Mucosa of descending colon (tissue), 3 donors: Measurements from ENCODE around the gene PRPF39. TPM values are rescaled to one million over a fixed set of nuclear protein-coding genes. Genes with fewer than 3 reads are reported as not detected.
A peak's percentile ranks its signal among the peaks of the same experiment; 100 is the strongest.

ENCODE experiments used
- ATAC-seq: fragments of 200-7000 bp; cut with Tn5 transposase; one replicate; pipeline ENCODE4 v1.9.1; 2020; ENCODE audit warnings: mild to moderate bottlenecking, moderate library complexity
- DNase-seq, 3 donors: peaks; one replicate each; pipeline ENCODE4 v3.0.0-alpha.2; 2020
- H3K36me3 ChIP-seq: fragments of 200-600 bp; one replicate; pipeline ENCODE4 v1.8.0; 2021; ENCODE audit warnings: low read depth, mild to moderate bottlenecking
- H3K4me1 ChIP-seq: fragments of 200-600 bp; one replicate; pipeline ENCODE4 v1.8.0; 2021; ENCODE audit warnings: low read depth, mild to moderate bottlenecking
- H3K4me3 ChIP-seq: fragments of 200-600 bp; one replicate; pipeline ENCODE4 v1.8.0; 2021; ENCODE audit warnings: mild to moderate bottlenecking
- H3K9me3 ChIP-seq: fragments of 200-600 bp; one replicate; pipeline ENCODE4 v1.8.0; 2021; ENCODE audit warnings: mild to moderate bottlenecking
- intact Hi-C, 2 donors: fragments of 100-400 bp; cut with DNase I in 1 of 2; cut with micrococcal nuclease in 1 of 2; formaldehyde crosslinking; loops; one replicate each; pipeline versions ENCODE4 v1.11.0 to v1.11.1; 2022; cut with DNase I, micrococcal nuclease
- total RNA-seq, 3 donors: library from RNA; stranded (reverse); fragmentation: NEBNext Ultra II Directional in 2 of 3; extraction: Animal tissue kit (Norgen Biotek cat#: 25700) in 2 of 3; gene quantifications; one replicate each; pipeline versions ENCODE4 v1.2.1 to v1.2.4, GENCODE V29; 2021 to 2023
- TF ChIP-seq, protein P1 (sequence below): fragments of 200-600 bp; IDR thresholded peaks from one replicate; pipeline ENCODE4 v1.8.0; 2022; ENCODE audit warnings: antibody characterized with exemption, mild to moderate bottlenecking
- donor health status: DM: no; HTN: no; CAD: no; lungs with moderate emphysema.
- donor health status: DM: no; HTN: no; CAD: no.
- donor health status: DM: no; HTN: yes; CAD: no.

PRPF39 gene
- total RNA-seq, 3 donors from 2014 or later: 25.9 to 38.4 (median 35.4) TPM

GRCh38 chr14:45082420-45082819, 1.5 kb upstream of the PRPF39 start:
- H3K36me3 ChIP-seq: no peaks in the 10 kb centered on the region
- no peak overlapping the region for H3K4me3 ChIP-seq
- TF ChIP-seq, protein P1, sequence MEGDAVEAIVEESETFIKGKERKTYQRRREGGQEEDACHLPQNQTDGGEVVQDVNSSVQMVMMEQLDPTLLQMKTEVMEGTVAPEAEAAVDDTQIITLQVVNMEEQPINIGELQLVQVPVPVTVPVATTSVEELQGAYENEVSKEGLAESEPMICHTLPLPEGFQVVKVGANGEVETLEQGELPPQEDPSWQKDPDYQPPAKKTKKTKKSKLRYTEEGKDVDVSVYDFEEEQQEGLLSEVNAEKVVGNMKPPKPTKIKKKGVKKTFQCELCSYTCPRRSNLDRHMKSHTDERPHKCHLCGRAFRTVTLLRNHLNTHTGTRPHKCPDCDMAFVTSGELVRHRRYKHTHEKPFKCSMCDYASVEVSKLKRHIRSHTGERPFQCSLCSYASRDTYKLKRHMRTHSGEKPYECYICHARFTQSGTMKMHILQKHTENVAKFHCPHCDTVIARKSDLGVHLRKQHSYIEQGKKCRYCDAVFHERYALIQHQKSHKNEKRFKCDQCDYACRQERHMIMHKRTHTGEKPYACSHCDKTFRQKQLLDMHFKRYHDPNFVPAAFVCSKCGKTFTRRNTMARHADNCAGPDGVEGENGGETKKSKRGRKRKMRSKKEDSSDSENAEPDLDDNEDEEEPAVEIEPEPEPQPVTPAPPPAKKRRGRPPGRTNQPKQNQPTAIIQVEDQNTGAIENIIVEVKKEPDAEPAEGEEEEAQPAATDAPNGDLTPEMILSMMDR: no peak
- H3K9me3 ChIP-seq: no peaks in the 10 kb centered on the region
- peaks cover 14% of the 10 kb centered on the region for H3K4me1 ChIP-seq
- intact Hi-C loops: no loop called here
- DNase-seq (no peak), ATAC-seq (no peak)

- TF ChIP-seq, protein P1: no peak
- DNase-seq (no peak), ATAC-seq (no peak)
- H3K9me3 ChIP-seq: no peaks in the 10 kb centered on the region
- H3K4me3 ChIP-seq: peak overlapping the region; percentile 22
- H3K36me3 ChIP-seq: no peaks in the 10 kb centered on the region
- intact Hi-C loops: no loop called here
- peaks cover 22% of the 10 kb centered on the region for H3K4me1 ChIP-seq
Observed at GRCh38 chr14:45083617-45083975, 320 bp upstream of the PRPF39 start.

GRCh38 chr14:45084946-45085346, 1.0 kb downstream of the PRPF39 start:
- no peaks in the 10 kb centered on the region for H3K36me3 ChIP-seq

GRCh38 chr14:45089813-45090212, 5.9 kb downstream of the PRPF39 start:
- DNase-seq (no peak), ATAC-seq (peak; percentile 55)
- Histone ChIP-seq H3K36me3 (no peaks in the 10 kb centered on the region), H3K9me3 (no peaks in the 10 kb centered on the region), H3K4me3 (no peak overlapping the region), H3K4me1 (peaks cover 27% of the 10 kb centered on the region)
- intact Hi-C loops: no loop called here
- TF ChIP-seq, protein P1: no peak

More at GRCh38 chr14:45084946-45085346, 1.0 kb downstream of the PRPF39 start:
- ATAC-seq (no peak), DNase-seq (no peak)
- H3K4me3 ChIP-seq: peak overlapping the region; percentile 22
- intact Hi-C loops: no loop called here
- H3K4me1 ChIP-seq: peaks cover 31% of the 10 kb centered on the region
- no peaks in the 10 kb centered on the region for H3K9me3 ChIP-seq
- TF ChIP-seq, protein P1: no peak

DNA sequence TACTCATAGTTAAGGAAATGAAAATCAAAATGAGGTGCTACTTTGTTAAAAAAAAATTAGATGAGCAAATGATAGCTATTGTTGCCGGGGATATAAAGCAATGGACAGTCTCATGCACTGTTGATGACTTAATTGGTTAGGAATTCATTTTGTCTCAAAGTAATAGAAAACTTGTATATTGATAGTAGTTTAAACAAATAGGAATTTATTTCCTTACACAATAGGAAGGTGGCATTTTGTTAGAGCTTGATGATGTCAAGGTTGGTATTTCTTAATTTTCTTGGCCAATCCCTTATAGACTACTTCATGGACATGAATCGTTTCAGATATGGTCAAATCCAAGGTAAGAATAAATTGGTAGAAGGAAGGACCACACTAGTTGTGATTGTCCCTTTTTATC, 7.8 kb downstream of the PRPF39 start:
- ATAC-seq (no peak), DNase-seq (no peak)
- H3K36me3 ChIP-seq: peaks cover 5% of the 10 kb centered on the region
- H3K4me3 ChIP-seq: no peak overlapping the region
- TF ChIP-seq, protein P1: no peak
- intact Hi-C loops: no loop called here
- no peaks in the 10 kb centered on the region for H3K9me3 ChIP-seq
- peaks cover 21% of the 10 kb centered on the region for H3K4me1 ChIP-seq

DNA sequence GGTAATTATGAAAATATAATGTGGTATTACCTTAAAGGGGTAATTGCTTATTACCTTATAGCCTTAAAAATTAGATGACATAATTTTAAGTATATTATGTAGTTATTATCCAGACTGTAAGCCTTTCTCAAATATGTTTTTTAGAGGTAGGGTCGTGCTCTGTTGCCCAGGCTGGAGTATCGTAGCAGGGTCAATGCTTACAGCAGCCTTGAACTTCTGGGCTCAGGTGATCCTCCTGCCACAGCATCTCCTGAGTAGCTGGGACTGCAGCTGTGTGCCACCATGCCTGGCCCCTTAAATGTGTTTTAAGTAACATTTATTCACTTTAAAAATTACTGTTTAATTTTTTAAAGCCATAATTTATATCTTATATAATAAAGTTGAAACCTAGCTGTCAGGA, 10.4 kb downstream of the PRPF39 start:
- TF ChIP-seq, protein P1: no peak
- Histone ChIP-seq H3K4me3 (no peak overlapping the region), H3K36me3 (peaks cover 5% of the 10 kb centered on the region), H3K4me1 (peaks cover 3% of the 10 kb centered on the region), H3K9me3 (no peaks in the 10 kb centered on the region)
- intact Hi-C loops: no loop called here
- DNase-seq (no peak), ATAC-seq (no peak)
